ENCODE results near the gene UBXN6. TPM values are rescaled to one million over a fixed set of nuclear protein-coding genes. Genes with fewer than 3 reads are reported as not detected.

Gene UBXN6
- total and polyA plus RNA-seq, 10 donors, result 72.3 to 146 (median 91.4) TPM

DNA sequence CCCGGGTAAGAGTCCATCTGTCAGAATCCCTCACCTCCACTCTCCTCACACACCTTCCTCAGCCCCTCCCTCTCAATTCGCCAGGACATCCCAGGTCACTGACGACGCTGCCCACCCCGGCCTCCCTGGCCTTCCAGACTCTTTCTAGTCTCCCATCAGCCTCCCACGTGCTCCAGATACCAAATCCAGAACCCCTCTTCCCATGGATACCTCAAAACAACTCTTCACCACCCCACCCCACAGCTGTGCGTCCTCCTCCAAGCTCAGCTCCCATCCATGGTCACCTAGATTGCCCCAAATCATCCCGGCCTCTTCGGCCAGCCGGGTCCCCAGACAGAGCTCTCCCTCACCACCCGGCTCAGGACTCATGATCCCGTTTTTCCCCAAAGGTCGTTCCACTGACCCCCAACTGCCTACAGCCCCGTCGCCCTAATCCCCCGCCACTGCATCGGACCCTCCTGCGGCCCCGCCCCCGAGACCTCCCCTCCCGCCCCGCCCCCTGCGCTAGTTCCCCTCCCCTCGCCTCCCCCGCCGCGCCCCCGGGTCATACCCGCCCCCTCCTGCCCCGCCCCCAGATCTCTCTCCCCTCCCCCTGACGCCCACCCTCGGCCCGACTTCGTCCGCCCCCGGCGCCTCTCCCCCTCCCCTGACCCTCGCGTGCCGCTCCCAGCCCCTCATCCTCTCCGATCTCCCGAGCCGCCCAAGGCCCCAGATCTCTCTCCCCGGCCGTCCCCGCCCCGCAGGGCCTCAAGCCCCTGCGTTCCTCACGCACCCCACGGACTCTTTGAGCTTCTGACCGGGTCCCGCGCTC lies 546 bp downstream of the UBXN6 start:
- peak overlapping the region in 7 of 8 donors; percentile 64 to 94 (median 89) for H3K27ac ChIP-seq
- intact Hi-C loops (cut with DNase I; ENCODE audit: low total_unique reads), result no loop called here
- peak overlapping the region; percentile 57 to 82 (median 66) for H3K4me3 ChIP-seq
- no peaks in the 10 kb centered on the region for H3K27me3 ChIP-seq (replicated peaks in 1 of 7)
- 1 to 3% (median 2%) methylated on average over 35 to 50 of the region's 53 CpGs for WGBS, 5 donors
- H3K36me3 ChIP-seq, result peaks cover 3 to 34% (median 23%) of the 10 kb centered on the region in 6 donors
- no peaks in the 10 kb centered on the region for H3K9me3 ChIP-seq
- TF ChIP-seq POLR2AphosphoS5 (IDR thresholded peaks at IDR 0.05), result no peak
- TF ChIP-seq, protein P1, sequence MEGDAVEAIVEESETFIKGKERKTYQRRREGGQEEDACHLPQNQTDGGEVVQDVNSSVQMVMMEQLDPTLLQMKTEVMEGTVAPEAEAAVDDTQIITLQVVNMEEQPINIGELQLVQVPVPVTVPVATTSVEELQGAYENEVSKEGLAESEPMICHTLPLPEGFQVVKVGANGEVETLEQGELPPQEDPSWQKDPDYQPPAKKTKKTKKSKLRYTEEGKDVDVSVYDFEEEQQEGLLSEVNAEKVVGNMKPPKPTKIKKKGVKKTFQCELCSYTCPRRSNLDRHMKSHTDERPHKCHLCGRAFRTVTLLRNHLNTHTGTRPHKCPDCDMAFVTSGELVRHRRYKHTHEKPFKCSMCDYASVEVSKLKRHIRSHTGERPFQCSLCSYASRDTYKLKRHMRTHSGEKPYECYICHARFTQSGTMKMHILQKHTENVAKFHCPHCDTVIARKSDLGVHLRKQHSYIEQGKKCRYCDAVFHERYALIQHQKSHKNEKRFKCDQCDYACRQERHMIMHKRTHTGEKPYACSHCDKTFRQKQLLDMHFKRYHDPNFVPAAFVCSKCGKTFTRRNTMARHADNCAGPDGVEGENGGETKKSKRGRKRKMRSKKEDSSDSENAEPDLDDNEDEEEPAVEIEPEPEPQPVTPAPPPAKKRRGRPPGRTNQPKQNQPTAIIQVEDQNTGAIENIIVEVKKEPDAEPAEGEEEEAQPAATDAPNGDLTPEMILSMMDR (IDR thresholded peaks at IDR 0.05 in 8 of 11, conservative IDR thresholded peaks at IDR 0.05 in 3 of 11), result no peak
- no peak for TF ChIP-seq POLR2A (IDR thresholded peaks at IDR 0.05)
- DNase-seq, result peak; percentile 79
- H3K4me1 ChIP-seq, result peaks cover 0 to 38% (median 29%) of the 10 kb centered on the region in 6 donors

DNA sequence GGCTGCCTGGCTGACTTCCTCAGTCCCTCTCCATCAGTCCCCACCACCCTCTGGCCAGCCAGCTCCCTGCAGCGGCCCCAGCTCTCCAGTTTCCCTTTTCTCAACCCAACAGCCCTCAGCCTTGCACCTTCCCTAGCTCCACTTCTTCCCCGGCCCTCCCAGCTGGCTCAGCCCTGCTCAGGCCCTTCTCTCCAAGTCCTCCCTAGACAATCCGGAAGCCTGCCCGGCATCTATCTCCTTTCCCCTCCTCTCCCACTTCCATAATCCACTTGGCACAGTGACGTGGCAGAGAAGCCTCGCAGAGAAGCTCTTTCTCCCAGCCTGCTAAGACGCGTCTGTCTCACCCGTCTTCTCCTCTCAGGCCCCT lies 1.1 kb downstream of the UBXN6 start:
- peak; percentile 80 for DNase-seq
- peaks cover 3 to 40% (median 29%) of the 10 kb centered on the region in 6 donors for H3K36me3 ChIP-seq
- intact Hi-C loops (cut with DNase I; ENCODE audit: low total_unique reads), result no loop called here
- TF ChIP-seq POLR2AphosphoS5 (IDR thresholded peaks at IDR 0.05) (peak in 1 of 3 donors; percentile 24), POLR2A (IDR thresholded peaks at IDR 0.05) (no peak)
- TF ChIP-seq, protein P1 (IDR thresholded peaks at IDR 0.05 in 8 of 11, conservative IDR thresholded peaks at IDR 0.05 in 3 of 11), result no peak
- no peaks in the 10 kb centered on the region for H3K9me3 ChIP-seq
- no peaks in the 10 kb centered on the region for H3K27me3 ChIP-seq (replicated peaks in 1 of 7)
- H3K4me3 ChIP-seq, result peak overlapping the region; percentile 45 to 82 (median 66)
- WGBS, 5 donors, result 5 to 8% (median 6%) methylated on average over 9 of the region's 9 CpGs
- H3K4me1 ChIP-seq, result peaks cover 0 to 38% (median 29%) of the 10 kb centered on the region in 6 donors
- H3K27ac ChIP-seq, result peak overlapping the region in 7 of 8 donors; percentile 51 to 94 (median 89)

DNA sequence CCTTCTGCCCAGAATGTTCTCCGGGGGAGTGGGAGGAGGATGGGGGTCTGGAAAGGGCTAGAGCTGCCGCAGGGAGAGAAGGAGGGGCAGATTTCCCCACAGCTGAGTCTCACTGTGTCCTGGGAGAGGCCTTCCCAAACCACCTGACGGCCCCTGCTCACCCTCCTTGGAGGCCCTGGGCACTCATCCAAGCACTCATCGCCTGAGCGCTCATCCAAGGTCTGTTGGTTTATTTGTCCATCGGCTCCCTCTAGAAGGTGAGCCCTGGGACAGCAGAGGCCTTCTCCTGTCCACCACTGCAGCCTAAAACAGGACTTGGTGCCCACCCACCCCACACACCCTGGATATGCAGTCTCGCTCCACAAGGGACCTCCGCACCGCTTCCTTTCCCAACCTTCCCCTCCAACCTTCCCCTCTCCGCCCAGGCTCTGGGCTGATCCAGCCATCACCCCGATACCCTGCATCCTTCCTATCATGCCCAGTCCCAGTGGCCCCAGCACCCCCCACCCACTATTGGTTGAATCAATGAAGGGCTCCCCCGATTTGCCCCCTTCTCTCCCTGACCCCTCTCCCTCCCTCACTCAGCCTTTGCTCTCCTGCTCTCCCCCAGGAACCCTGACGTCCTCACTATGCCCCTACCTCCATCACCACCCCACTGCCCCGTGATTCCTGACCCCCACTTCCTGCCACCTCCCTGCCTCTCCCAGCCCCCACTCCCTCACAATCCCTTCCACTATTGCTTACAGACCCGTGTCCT lies 1.7 kb downstream of the UBXN6 start:
- no peak for DNase-seq
- peaks cover 0 to 38% (median 29%) of the 10 kb centered on the region in 6 donors for H3K4me1 ChIP-seq
- no peaks in the 10 kb centered on the region for H3K9me3 ChIP-seq
- TF ChIP-seq, protein P1 (IDR thresholded peaks at IDR 0.05 in 8 of 11, conservative IDR thresholded peaks at IDR 0.05 in 3 of 11), result no peak
- no peak for TF ChIP-seq POLR2AphosphoS5 (IDR thresholded peaks at IDR 0.05)
- TF ChIP-seq POLR2A (IDR thresholded peaks at IDR 0.05), result no peak
- H3K27ac ChIP-seq, result peak overlapping the region in 6 of 8 donors; percentile 51 to 94 (median 90)
- intact Hi-C loops (cut with DNase I; ENCODE audit: low total_unique reads), result no loop called here
- 49 to 61% (median 51%) methylated on average over 15 of the region's 15 CpGs for whole genome bisulfite sequencing, 5 donors
- peak overlapping the region in 4 of 8 donors; percentile 69 to 82 (median 76) for H3K4me3 ChIP-seq
- no peaks in the 10 kb centered on the region for H3K27me3 ChIP-seq (replicated peaks in 1 of 7)
- H3K36me3 ChIP-seq, result peaks cover 3 to 46% (median 35%) of the 10 kb centered on the region in 6 donors
